Esophagus squamous epithelium (tissue), 5 donors: ENCODE data around the gene GCFC2. TPM values are rescaled to one million over a fixed set of nuclear protein-coding genes. Genes with fewer than 3 reads are reported as not detected.
A peak's percentile ranks its signal among the peaks of the same experiment; 100 is the strongest.

Source experiments
- DNase-seq: peaks from one replicate; lab custom pipeline; 2025; lab: John Stamatoyannopoulos, UW
- H3K27ac ChIP-seq, 4 donors: fragments of 200-600 bp; sonication (generic); one replicate each; pipeline ENCODE4 v1.5.1; 2016 to 2019; ENCODE audit warnings: mild to moderate bottlenecking in 1 of 4
- H3K27me3 ChIP-seq, 4 donors: fragments of 200-600 bp; sonication (generic); 1 replicate in 3 of 4; 2 replicates in 1 of 4; pipeline versions ENCODE4 v1.5.1 to v1.6.0; 2017 to 2021; ENCODE audit warnings: antibody characterized with exemption in 1 of 4
- H3K36me3 ChIP-seq, 3 donors: fragments of 200-600 bp; sonication (generic); one replicate each; pipeline ENCODE4 v1.5.1; 2016 to 2019
- H3K4me1 ChIP-seq, 3 donors: fragments of 200-600 bp; sonication (generic); one replicate each; pipeline ENCODE4 v1.5.1; 2017 to 2019
- H3K4me3 ChIP-seq, 4 donors: fragments of 200-600 bp; sonication (generic); 1 replicate in 3 of 4; 2 replicates in 1 of 4; pipeline ENCODE4 v1.5.1; 2016 to 2019; ENCODE audit warnings: mild to moderate bottlenecking in 2 of 4, moderate library complexity in 1 of 4
- H3K9me3 ChIP-seq, 3 donors: fragments of 200-600 bp; sonication (generic); one replicate each; pipeline ENCODE4 v1.5.1; 2016 to 2019
- POLR2A ChIP-seq, 4 donors: fragments of 450-650 bp; IDR thresholded peaks; one replicate each; pipeline ENCODE4 v1.6.1; 2017; ENCODE audit warnings: antibody characterized with exemption in 4 of 4, mild to moderate bottlenecking in 4 of 4, moderate library complexity in 3 of 4
- WGBS, 2 donors: methylation state at CpG; one replicate each; pipeline ENCODE4 v1.1.5; 2018; 5-methylcytosine and 5-hydroxymethylcytosine counted together
- intact Hi-C: fragments of 100-400 bp; cut with DNase I; formaldehyde crosslinking; loops from one replicate; pipeline ENCODE4 v1.15.0; 2022
- total RNA-seq, 4 donors: library from RNA; depleted of rRNA; stranded (reverse); fragments of >200 nt; gene quantifications; one replicate each; pipeline ENCODE4 v1.1.0, GENCODE V29; 2016
- TF ChIP-seq, protein P1 (sequence below), 6 experiments: fragments of 450-650 bp in 4 of 6; fragments of 200-600 bp in 2 of 6; sonication (generic) in 2 of 6; IDR thresholded peaks; one replicate each; pipeline ENCODE4 v1.5.1; 2016 to 2019; ENCODE audit warnings: antibody characterized with exemption in 6 of 6, mild to moderate bottlenecking in 4 of 6, moderate library complexity in 4 of 6
- donor health status: DM: yes; HTN: yes; CAD: no.

Gene GCFC2
- total RNA-seq, 4 donors from 2014 or later = 10.2 to 22.7 (median 14.5) TPM

DNA sequence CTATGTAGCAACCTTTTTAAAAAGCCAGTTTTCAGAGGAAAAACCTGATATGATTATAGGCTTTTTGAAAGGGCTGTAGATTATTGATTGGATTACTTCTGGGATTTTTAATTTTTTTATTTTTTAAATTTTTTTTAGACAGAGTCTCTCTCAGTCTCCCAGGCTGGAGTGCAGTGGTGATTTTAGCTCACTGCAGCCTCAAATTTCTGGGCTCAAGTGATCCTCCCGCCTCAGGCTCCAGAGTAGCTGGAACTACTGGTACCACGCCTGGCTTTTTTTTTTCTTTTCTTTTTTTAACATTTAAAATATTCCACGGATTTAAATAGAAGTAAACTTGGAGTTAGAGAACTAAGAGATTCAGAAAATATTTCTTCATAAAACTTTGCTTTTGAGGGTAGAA is 62.9 kb downstream of the GCFC2 start:
- H3K4me3 ChIP-seq = peak overlapping the region; percentile 74 to 99 (median 92)

DNA sequence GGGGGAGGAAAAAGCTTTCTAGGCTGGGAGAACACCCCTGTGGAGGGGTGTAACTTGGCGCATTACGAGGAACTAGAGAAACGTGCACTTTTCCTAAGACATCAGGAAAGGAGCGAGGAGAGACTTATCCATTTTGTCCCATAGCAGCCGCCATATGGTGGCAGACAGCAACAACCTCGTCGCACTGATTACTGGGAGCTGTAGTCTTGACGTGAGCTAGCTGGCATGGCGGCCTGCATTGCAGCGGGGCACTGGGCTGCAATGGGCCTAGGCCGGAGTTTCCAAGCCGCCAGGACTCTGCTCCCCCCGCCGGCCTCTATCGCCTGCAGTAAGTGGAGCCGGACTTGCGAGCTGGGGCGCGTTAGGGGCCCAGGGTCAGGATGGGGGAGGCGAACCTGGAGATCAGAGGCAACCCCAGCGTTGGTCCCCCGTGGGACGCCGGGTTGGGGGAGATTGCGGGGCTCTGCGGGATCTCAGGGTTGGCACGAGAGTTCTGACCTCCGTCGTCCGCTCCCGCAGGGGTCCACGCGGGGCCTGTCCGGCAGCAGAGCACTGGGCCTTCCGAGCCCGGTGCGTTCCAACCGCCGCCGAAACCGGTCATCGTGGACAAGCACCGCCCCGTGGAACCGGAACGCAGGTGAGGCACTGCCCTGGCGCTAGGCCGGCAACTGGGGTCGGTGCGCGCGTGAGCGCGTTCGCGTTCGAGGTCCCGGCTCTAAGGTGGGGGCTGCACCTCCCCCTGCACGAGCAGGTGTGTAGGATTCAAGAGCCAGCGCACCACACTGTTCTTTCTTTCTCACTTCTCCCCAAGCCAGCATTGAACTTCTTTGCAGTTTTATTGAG is 63.9 kb downstream of the GCFC2 start, which contains the start of gene MRPL19:
TSS of gene MRPL19 (plus strand) at position 201 of the 843 bp plus-strand sequence. CDS start at position 226, 25 bp downstream.
- Histone ChIP-seq H3K27me3 (no peaks in the 10 kb centered on the region), H3K9me3 (no peaks in the 10 kb centered on the region), H3K36me3 (peaks cover 0 to 33% (median 0%) of the 10 kb centered on the region in 3 donors), H3K4me1 (peaks cover 7 to 31% (median 8%) of the 10 kb centered on the region in 3 donors), H3K27ac (peak within 1 kb of the TSS; percentile 81 to 88 (median 86)), H3K4me3 (peak within 1 kb of the TSS; percentile 74 to 99 (median 92))
- TF ChIP-seq, protein P1, sequence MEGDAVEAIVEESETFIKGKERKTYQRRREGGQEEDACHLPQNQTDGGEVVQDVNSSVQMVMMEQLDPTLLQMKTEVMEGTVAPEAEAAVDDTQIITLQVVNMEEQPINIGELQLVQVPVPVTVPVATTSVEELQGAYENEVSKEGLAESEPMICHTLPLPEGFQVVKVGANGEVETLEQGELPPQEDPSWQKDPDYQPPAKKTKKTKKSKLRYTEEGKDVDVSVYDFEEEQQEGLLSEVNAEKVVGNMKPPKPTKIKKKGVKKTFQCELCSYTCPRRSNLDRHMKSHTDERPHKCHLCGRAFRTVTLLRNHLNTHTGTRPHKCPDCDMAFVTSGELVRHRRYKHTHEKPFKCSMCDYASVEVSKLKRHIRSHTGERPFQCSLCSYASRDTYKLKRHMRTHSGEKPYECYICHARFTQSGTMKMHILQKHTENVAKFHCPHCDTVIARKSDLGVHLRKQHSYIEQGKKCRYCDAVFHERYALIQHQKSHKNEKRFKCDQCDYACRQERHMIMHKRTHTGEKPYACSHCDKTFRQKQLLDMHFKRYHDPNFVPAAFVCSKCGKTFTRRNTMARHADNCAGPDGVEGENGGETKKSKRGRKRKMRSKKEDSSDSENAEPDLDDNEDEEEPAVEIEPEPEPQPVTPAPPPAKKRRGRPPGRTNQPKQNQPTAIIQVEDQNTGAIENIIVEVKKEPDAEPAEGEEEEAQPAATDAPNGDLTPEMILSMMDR (IDR thresholded peaks at IDR 0.05) = peak in 2 of 6 experiments; percentile 1 to 28
- TF ChIP-seq POLR2A (IDR thresholded peaks at IDR 0.05) = peak in 2 of 4 donors; percentile 27 to 51
- 0 to 1% methylated on average over 7 to 16 of the region's 60 CpGs for WGBS, 2 donors
- DNase-seq = peak; percentile 24
- intact Hi-C loops = no loop called here

More for the DNA sequence above, 62.9 kb downstream of the GCFC2 start:
- intact Hi-C loops = no loop called here
- WGBS, 2 donors = 44 to 55% methylated on average over 3 of the region's 3 CpGs
- Histone ChIP-seq H3K4me1 (peaks cover 7 to 31% (median 8%) of the 10 kb centered on the region in 3 donors), H3K9me3 (no peaks in the 10 kb centered on the region), H3K27ac (no peak overlapping the region), H3K27me3 (no peaks in the 10 kb centered on the region), H3K36me3 (peaks cover 0 to 43% (median 8%) of the 10 kb centered on the region in 3 donors)
- no peak for DNase-seq
- TF ChIP-seq, protein P1 (IDR thresholded peaks at IDR 0.05) = no peak
- TF ChIP-seq POLR2A (IDR thresholded peaks at IDR 0.05) = no peak

DNA sequence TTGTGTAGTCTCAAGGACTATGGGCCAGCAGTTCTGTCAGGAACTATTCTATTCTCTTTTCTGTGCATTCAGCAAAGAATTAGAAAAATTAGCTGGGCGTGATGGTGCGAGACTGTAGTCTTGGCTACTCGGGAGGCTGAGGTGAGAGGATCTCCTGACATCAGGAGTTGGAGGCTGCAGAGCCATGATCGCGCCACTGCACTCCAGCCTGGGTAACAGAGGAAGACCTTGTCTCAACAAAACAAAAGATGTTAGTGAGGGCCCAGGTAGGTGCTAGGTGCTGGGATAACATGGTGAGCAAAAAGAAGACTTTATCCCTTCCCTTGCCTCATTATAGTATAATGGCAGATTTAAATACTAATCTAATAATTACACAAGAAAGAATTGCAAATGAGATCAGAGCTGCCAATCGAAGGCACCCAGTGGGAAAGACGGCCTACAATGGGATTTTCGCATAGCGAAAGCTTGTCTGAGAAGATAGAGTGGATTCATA is 64.6 kb downstream of the GCFC2 start:
- H3K4me1 ChIP-seq = peaks cover 7 to 31% (median 8%) of the 10 kb centered on the region in 3 donors
- TF ChIP-seq, protein P1 (IDR thresholded peaks at IDR 0.05) = no peak
- TF ChIP-seq POLR2A (IDR thresholded peaks at IDR 0.05) = no peak
- H3K27ac ChIP-seq = peak overlapping the region; percentile 81 to 88 (median 86)
- H3K9me3 ChIP-seq = no peaks in the 10 kb centered on the region
- intact Hi-C loops = no loop called here
- no peaks in the 10 kb centered on the region for H3K27me3 ChIP-seq
- peaks cover 0 to 27% (median 0%) of the 10 kb centered on the region in 3 donors for H3K36me3 ChIP-seq
- WGBS, 2 donors = 71 to 84% methylated on average over 9 of the region's 9 CpGs
- H3K4me3 ChIP-seq = peak overlapping the region; percentile 74 to 99 (median 92)
- DNase-seq = no peak

DNA sequence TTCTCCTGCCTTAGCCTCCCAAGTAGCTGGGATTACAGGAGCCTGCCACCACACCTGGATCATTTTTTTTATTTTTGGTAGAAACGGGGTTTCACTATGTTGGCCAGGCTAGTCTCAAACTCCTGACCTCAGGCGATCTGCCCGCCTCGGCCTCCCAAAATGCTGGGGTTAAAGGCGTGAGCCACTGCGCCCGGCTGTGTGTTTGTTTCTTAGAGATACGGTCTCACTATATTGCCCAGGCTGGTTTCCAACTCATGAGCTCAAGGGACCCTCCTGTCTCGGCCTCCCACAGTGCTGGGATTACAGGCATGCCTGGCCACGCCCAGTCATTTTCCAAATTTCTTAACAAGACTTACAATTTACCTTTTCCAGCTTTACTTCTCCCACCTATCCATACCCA is 65.1 kb downstream of the GCFC2 start:
- no peak for DNase-seq
- intact Hi-C loops = no loop called here
- Histone ChIP-seq H3K27me3 (no peaks in the 10 kb centered on the region), H3K4me1 (peaks cover 8 to 36% (median 10%) of the 10 kb centered on the region in 3 donors), H3K27ac (no peak overlapping the region), H3K9me3 (no peaks in the 10 kb centered on the region), H3K4me3 (no peak overlapping the region), H3K36me3 (peaks cover 0 to 22% (median 0%) of the 10 kb centered on the region in 3 donors)
- 93 to 97% methylated on average over 10 of the region's 10 CpGs for WGBS, 2 donors
- TF ChIP-seq, protein P1 (IDR thresholded peaks at IDR 0.05) = no peak
- no peak for TF ChIP-seq POLR2A (IDR thresholded peaks at IDR 0.05)

DNA sequence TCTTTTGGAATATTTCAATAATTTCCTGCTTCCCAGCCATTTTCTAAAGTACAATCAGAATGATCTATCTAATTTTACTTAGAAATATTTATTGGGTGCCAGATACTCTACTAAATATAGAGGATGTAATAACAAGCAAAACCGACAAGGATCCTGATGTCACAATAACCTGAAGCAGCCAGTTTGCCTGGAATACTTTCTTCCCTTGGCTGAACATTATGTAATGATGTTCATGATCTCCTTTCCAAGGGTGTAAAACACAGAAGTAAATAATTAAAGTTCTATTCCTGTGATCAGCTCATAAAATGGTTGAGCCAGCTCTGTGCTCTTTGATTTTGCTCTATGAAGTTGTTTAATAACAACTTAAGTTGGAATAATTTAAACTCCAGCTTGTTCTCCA is 66.7 kb downstream of the GCFC2 start:
- no peak for DNase-seq
- intact Hi-C loops = no loop called here
- TF ChIP-seq POLR2A (IDR thresholded peaks at IDR 0.05) = no peak
- TF ChIP-seq, protein P1 (IDR thresholded peaks at IDR 0.05) = no peak
- no peak overlapping the region for H3K27ac ChIP-seq
- H3K27me3 ChIP-seq = no peaks in the 10 kb centered on the region
- no peaks in the 10 kb centered on the region for H3K9me3 ChIP-seq
- 55 to 63% methylated on average over 1 of the region's 1 CpG for WGBS, 2 donors
- H3K36me3 ChIP-seq = peaks cover 0 to 5% (median 0%) of the 10 kb centered on the region in 3 donors
- no peak overlapping the region for H3K4me3 ChIP-seq
- peaks cover 8 to 35% (median 10%) of the 10 kb centered on the region in 3 donors for H3K4me1 ChIP-seq
